ENCODE results near the gene PIP5KL1. TPM values are rescaled to one million over a fixed set of nuclear protein-coding genes. Genes with fewer than 3 reads are reported as not detected.
A peak's percentile ranks its signal among the peaks of the same experiment; 100 is the strongest.

The PIP5KL1 gene
- total RNA-seq, 1 experiment from 2014 or later: 0.17 TPM

- no peaks in the 10 kb centered on the region for H3K9me3 Mint-ChIP-seq (ENCODE audit: low read depth, unreplicated experiment)
- H3K36me3 Mint-ChIP-seq (ENCODE audit: insufficient read depth, unreplicated experiment): peaks cover 62% of the 10 kb centered on the region
- BruUV-seq (replicated peaks): no TSS peak
- CTCF ChIA-PET: interaction anchor here (0.6 to 2.5 kb wide), 5 partner anchors 8 to 91 kb away, joined by 3 to 16 read pairs (median 5); no protein-coding TSS in a partner anchor
- H3K4me3 Mint-ChIP-seq (ENCODE audit: low read depth, unreplicated experiment): no peak overlapping the region
- peaks cover 16% of the 10 kb centered on the region for H3K4me1 Mint-ChIP-seq (ENCODE audit: low read depth, unreplicated experiment)
- H3K27ac Mint-ChIP-seq (ENCODE audit: unreplicated experiment): no peak overlapping the region
- no peaks in the 10 kb centered on the region for H3K27me3 Mint-ChIP-seq (ENCODE audit: unreplicated experiment)
- intact Hi-C loops (cut with micrococcal nuclease; ENCODE audit: unreplicated experiment): loop anchor here (1.0 kb wide), 1 partner anchor 92 kb away; no protein-coding TSS in a partner anchor
- DNase-seq: peak; percentile 82
- peak; percentile 80 for TF ChIP-seq CTCF (IDR thresholded peaks at IDR 0.05; ENCODE audit: unreplicated experiment)
Observed at GRCh38 chr9:127943731-127944144, 13.2 kb upstream of the PIP5KL1 start.

- H3K36me3 Mint-ChIP-seq (ENCODE audit: insufficient read depth, unreplicated experiment): peaks cover 57% of the 10 kb centered on the region
- no TSS peak for BruUV-seq (replicated peaks)
- no peak for TF ChIP-seq CTCF (IDR thresholded peaks at IDR 0.05; ENCODE audit: unreplicated experiment)
- DNase-seq: no peak
- H3K27me3 Mint-ChIP-seq (ENCODE audit: unreplicated experiment): no peaks in the 10 kb centered on the region
- CTCF ChIA-PET: interaction anchor here (0.7 to 2.5 kb wide), 4 partner anchors 9 to 91 kb away, joined by 4 to 16 read pairs (median 4); no protein-coding TSS in a partner anchor
- intact Hi-C loops (cut with micrococcal nuclease; ENCODE audit: unreplicated experiment): loop anchor here (1.0 kb wide), 1 partner anchor 92 kb away; no protein-coding TSS in a partner anchor
- H3K9me3 Mint-ChIP-seq (ENCODE audit: low read depth, unreplicated experiment): no peaks in the 10 kb centered on the region
- peaks cover 10% of the 10 kb centered on the region for H3K4me1 Mint-ChIP-seq (ENCODE audit: low read depth, unreplicated experiment)
- H3K4me3 Mint-ChIP-seq (ENCODE audit: low read depth, unreplicated experiment): no peak overlapping the region
- H3K27ac Mint-ChIP-seq (ENCODE audit: unreplicated experiment): peak overlapping the region; percentile 4
Observed at GRCh38 chr9:127943011-127943662, 12.6 kb upstream of the PIP5KL1 start.

GRCh38 chr9:127942216-127943010 lies 11.8 kb upstream of the PIP5KL1 start:
- DNase-seq: peak; percentile 53
- Mint-ChIP-seq H3K4me1 (ENCODE audit: low read depth, unreplicated experiment) (peaks cover 16% of the 10 kb centered on the region), H3K36me3 (ENCODE audit: insufficient read depth, unreplicated experiment) (peaks cover 61% of the 10 kb centered on the region), H3K27me3 (ENCODE audit: unreplicated experiment) (no peaks in the 10 kb centered on the region), H3K4me3 (ENCODE audit: low read depth, unreplicated experiment) (no peak overlapping the region), H3K27ac (ENCODE audit: unreplicated experiment) (peak overlapping the region; percentile 4), H3K9me3 (ENCODE audit: low read depth, unreplicated experiment) (no peaks in the 10 kb centered on the region)
- intact Hi-C loops (cut with micrococcal nuclease; ENCODE audit: unreplicated experiment): loop anchor here (1.0 kb wide), 1 partner anchor 93 kb away; no protein-coding TSS in a partner anchor
- CTCF ChIA-PET: interaction anchor here (0.6 to 2.5 kb wide), 5 partner anchors 10 to 335 kb away, joined by 3 to 16 read pairs (median 3); no protein-coding TSS in a partner anchor
- BruUV-seq (replicated peaks): no TSS peak
- peak; percentile 69 for TF ChIP-seq CTCF (IDR thresholded peaks at IDR 0.05; ENCODE audit: unreplicated experiment)

GRCh38 chr9:127941961-127942215 lies 11.3 kb upstream of the PIP5KL1 start:
- H3K36me3 Mint-ChIP-seq (ENCODE audit: insufficient read depth, unreplicated experiment): peaks cover 63% of the 10 kb centered on the region

More at GRCh38 chr9:127941961-127942215, 11.3 kb upstream of the PIP5KL1 start:
- no peak overlapping the region for H3K27ac Mint-ChIP-seq (ENCODE audit: unreplicated experiment)
- DNase-seq: no peak
- no TSS peak for BruUV-seq (replicated peaks)
- intact Hi-C loops (cut with micrococcal nuclease; ENCODE audit: unreplicated experiment): no loop called here
- no peak overlapping the region for H3K4me3 Mint-ChIP-seq (ENCODE audit: low read depth, unreplicated experiment)
- CTCF ChIA-PET: interaction anchor here (1.0 kb wide), 1 partner anchor 10 kb away, joined by 3 read pairs; no protein-coding TSS in a partner anchor
- H3K27me3 Mint-ChIP-seq (ENCODE audit: unreplicated experiment): no peaks in the 10 kb centered on the region
- H3K4me1 Mint-ChIP-seq (ENCODE audit: low read depth, unreplicated experiment): peaks cover 21% of the 10 kb centered on the region
- no peaks in the 10 kb centered on the region for H3K9me3 Mint-ChIP-seq (ENCODE audit: low read depth, unreplicated experiment)
- TF ChIP-seq CTCF (IDR thresholded peaks at IDR 0.05; ENCODE audit: unreplicated experiment): no peak
